Thoracic aorta (tissue), 2 donors: ENCODE data around the gene PRDM1. TPM values are rescaled to one million over a fixed set of nuclear protein-coding genes. Genes with fewer than 3 reads are reported as not detected.

Source experiments
- ATAC-seq: fragments of 150-250 bp; one replicate; pipeline ENCODE4 v1.8.0; 2017; ENCODE audit warnings: low read depth; ENCODE audit not compliant: insufficient number of reproducible peaks, low FRiP score
- DNase-seq: peaks from one replicate; pipeline ENCODE4 v3.0.0-alpha.2; 2020; ENCODE audit warnings: low spot score
- H3K27ac ChIP-seq, 2 donors: fragments of 200-600 bp; sonication (generic); 1 replicate in 1 of 2; 2 replicates in 1 of 2; pipeline ENCODE4 v1.5.1; 2016; ENCODE audit warnings: mild to moderate bottlenecking in 2 of 2, moderate library complexity in 2 of 2
- H3K27me3 ChIP-seq: fragments of 200-600 bp; sonication (generic); replicated peaks from 2 replicates; pipeline ENCODE4 v1.6.0; 2016; ENCODE audit warnings: mild to moderate bottlenecking; ENCODE audit not compliant: insufficient read depth
- H3K36me3 ChIP-seq: fragments of 200-600 bp; sonication (generic); one replicate; pipeline ENCODE4 v1.5.1; 2016
- H3K4me1 ChIP-seq, 2 donors: fragments of 200-600 bp; sonication (generic); 1 replicate in 1 of 2; 2 replicates in 1 of 2; pipeline versions ENCODE4 v1.5.1 to v1.6.0; 2016; ENCODE audit warnings: low read depth in 2 of 2, mild to moderate bottlenecking in 1 of 2; ENCODE audit not compliant: control insufficient read depth in 1 of 2
- H3K4me3 ChIP-seq: fragments of 200-600 bp; sonication (generic); 2 replicates; pipeline ENCODE4 v1.5.1; 2016; ENCODE audit warnings: mild to moderate bottlenecking
- H3K9me3 ChIP-seq: fragments of 200-600 bp; sonication (generic); 2 replicates; pipeline ENCODE4 v1.5.1; 2016
- CTCF ChIP-seq: fragments of 200-600 bp; sonication (generic); IDR thresholded peaks from one replicate; pipeline ENCODE4 v1.5.1; 2019; ENCODE audit warnings: antibody characterized with exemption
- total RNA-seq, 2 donors: library from RNA; depleted of rRNA; stranded (reverse); fragments of >200 nt; gene quantifications; one replicate each; pipeline versions ENCODE4 v1.1.0 to v1.2.3, GENCODE V29; 2016

Gene PRDM1
- total RNA-seq, 2 donors from 2014 or later: 4.1 to 7.9 TPM

GRCh38 chr6:106109029-106109428 lies 22.9 kb downstream of the PRDM1 start:
- H3K4me1 ChIP-seq: no peaks in the 10 kb centered on the region
- H3K36me3 ChIP-seq: no peaks in the 10 kb centered on the region
- no peak for ATAC-seq
- DNase-seq: no peak
- H3K4me3 ChIP-seq: no peak overlapping the region
- no peak for TF ChIP-seq CTCF
- H3K27ac ChIP-seq: no peak overlapping the region
- H3K9me3 ChIP-seq: no peaks in the 10 kb centered on the region
- H3K27me3 ChIP-seq: no peaks in the 10 kb centered on the region

- no peak for ATAC-seq
- H3K36me3 ChIP-seq: no peaks in the 10 kb centered on the region
- no peaks in the 10 kb centered on the region for H3K27me3 ChIP-seq
- H3K9me3 ChIP-seq: no peaks in the 10 kb centered on the region
- no peak for DNase-seq
- no peak for TF ChIP-seq CTCF
- H3K27ac ChIP-seq: no peak overlapping the region
- H3K4me1 ChIP-seq: no peaks in the 10 kb centered on the region
- H3K4me3 ChIP-seq: no peak overlapping the region
These were observed 24.2 kb downstream of the PRDM1 start for GRCh38 chr6:106110164-106110826.

GRCh38 chr6:106112433-106112832 lies 26.3 kb downstream of the PRDM1 start:
- ATAC-seq (no peak), DNase-seq (no peak)
- H3K27ac ChIP-seq: no peak overlapping the region
- H3K9me3 ChIP-seq: no peaks in the 10 kb centered on the region
- no peak overlapping the region for H3K4me3 ChIP-seq
- no peaks in the 10 kb centered on the region for H3K36me3 ChIP-seq
- no peak for TF ChIP-seq CTCF
- H3K4me1 ChIP-seq: no peaks in the 10 kb centered on the region
- H3K27me3 ChIP-seq: no peaks in the 10 kb centered on the region

- DNase-seq: no peak
- no peak for TF ChIP-seq CTCF
- Histone ChIP-seq H3K27ac (no peak overlapping the region), H3K9me3 (no peaks in the 10 kb centered on the region), H3K36me3 (no peaks in the 10 kb centered on the region), H3K27me3 (no peaks in the 10 kb centered on the region), H3K4me3 (no peak overlapping the region), H3K4me1 (no peaks in the 10 kb centered on the region)
- ATAC-seq: no peak
These were observed 27.3 kb downstream of the PRDM1 start for GRCh38 chr6:106113256-106113959.

- ATAC-seq (no peak), DNase-seq (no peak)
- no peaks in the 10 kb centered on the region for H3K27me3 ChIP-seq
- no peaks in the 10 kb centered on the region for H3K4me1 ChIP-seq
- no peaks in the 10 kb centered on the region for H3K36me3 ChIP-seq
- no peak overlapping the region for H3K27ac ChIP-seq
- no peak for TF ChIP-seq CTCF
- H3K4me3 ChIP-seq: no peak overlapping the region
- H3K9me3 ChIP-seq: no peaks in the 10 kb centered on the region
These were observed 28.4 kb downstream of the PRDM1 start for GRCh38 chr6:106114492-106114891.
